PFSK-1 (cell line): ENCODE measurements around the gene DDX17.

Experiments used
- FOXP2 ChIP-seq: optimal IDR thresholded peaks from 2 replicates; pipeline ENCODE3; 2011; ENCODE audit warnings: borderline replicate concordance, control low read depth, inconsistent platforms; ENCODE audit not compliant: insufficient read depth; ENCODE audit errors: extremely low read length, extremely low read depth
- POLR2AphosphoS5 ChIP-seq: IDR thresholded peaks from 2 replicates; pipeline ENCODE4 v1.6.1; 2012; ENCODE audit warnings: low read depth, mild to moderate bottlenecking, control low read depth, low read length, moderate library complexity
- SIN3A ChIP-seq: IDR thresholded peaks from 2 replicates; pipeline ENCODE4 v1.6.1; 2012; ENCODE audit warnings: mild to moderate bottlenecking, low read length, moderate library complexity, borderline replicate concordance; ENCODE audit not compliant: insufficient read depth
- TAF1 ChIP-seq: IDR thresholded peaks from 2 replicates; pipeline ENCODE4 v1.6.1; 2012; ENCODE audit warnings: low read length, control low read depth, borderline replicate concordance; ENCODE audit not compliant: insufficient read depth
- TF ChIP-seq, protein P1 (sequence below), 2 experiments: IDR thresholded peaks; 2 replicates each; pipeline versions ENCODE4 v1.6.1 to v1.8.0; 2011 to 2012; ENCODE audit warnings: low read depth in 2 of 2, low read length in 2 of 2, control low read depth in 1 of 2, inconsistent platforms in 1 of 2, mild to moderate bottlenecking in 1 of 2, moderate library complexity in 1 of 2; ENCODE audit not compliant: insufficient read depth in 1 of 2

DNA sequence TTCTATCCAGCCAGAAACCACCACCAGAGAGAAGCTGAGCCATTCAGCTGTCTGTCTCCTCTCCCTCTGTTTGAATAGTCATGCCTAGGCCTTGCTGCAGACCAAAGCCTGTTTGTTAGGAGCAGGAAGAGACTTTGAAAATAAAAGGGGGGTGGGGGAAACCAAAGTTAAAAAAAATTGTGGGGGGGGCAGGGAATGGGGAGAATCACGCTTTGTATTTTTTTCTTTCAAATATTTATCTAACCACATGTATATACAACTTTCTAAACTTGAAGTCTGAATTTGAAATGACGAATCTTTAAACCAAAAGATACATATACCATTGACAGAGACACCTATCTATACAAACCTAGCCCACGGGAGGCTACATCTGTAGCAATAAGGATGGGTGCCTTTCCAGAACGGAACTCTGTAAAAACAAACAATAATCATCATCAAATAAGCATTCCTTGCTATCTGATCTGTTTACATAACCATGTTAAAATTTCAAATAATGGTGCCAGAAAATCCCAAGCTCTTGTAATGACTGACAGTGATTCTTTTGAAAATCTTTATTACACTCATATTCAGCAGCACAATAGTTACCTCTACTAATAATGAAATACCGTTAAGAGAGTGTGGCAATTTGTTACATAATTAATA is 14.3 kb downstream of the DDX17 start:
- TF ChIP-seq POLR2AphosphoS5 (no peak), TAF1 (no peak), SIN3A (no peak), FOXP2 (no peak)
- TF ChIP-seq, protein P1, sequence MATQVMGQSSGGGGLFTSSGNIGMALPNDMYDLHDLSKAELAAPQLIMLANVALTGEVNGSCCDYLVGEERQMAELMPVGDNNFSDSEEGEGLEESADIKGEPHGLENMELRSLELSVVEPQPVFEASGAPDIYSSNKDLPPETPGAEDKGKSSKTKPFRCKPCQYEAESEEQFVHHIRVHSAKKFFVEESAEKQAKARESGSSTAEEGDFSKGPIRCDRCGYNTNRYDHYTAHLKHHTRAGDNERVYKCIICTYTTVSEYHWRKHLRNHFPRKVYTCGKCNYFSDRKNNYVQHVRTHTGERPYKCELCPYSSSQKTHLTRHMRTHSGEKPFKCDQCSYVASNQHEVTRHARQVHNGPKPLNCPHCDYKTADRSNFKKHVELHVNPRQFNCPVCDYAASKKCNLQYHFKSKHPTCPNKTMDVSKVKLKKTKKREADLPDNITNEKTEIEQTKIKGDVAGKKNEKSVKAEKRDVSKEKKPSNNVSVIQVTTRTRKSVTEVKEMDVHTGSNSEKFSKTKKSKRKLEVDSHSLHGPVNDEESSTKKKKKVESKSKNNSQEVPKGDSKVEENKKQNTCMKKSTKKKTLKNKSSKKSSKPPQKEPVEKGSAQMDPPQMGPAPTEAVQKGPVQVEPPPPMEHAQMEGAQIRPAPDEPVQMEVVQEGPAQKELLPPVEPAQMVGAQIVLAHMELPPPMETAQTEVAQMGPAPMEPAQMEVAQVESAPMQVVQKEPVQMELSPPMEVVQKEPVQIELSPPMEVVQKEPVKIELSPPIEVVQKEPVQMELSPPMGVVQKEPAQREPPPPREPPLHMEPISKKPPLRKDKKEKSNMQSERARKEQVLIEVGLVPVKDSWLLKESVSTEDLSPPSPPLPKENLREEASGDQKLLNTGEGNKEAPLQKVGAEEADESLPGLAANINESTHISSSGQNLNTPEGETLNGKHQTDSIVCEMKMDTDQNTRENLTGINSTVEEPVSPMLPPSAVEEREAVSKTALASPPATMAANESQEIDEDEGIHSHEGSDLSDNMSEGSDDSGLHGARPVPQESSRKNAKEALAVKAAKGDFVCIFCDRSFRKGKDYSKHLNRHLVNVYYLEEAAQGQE (IDR thresholded peaks at IDR 0.05; ENCODE audit: insufficient read depth in 1 of 2, low read depth in 2 of 2, low read length in 2 of 2): no peak
